Embryonic facial prominence (tissue), 1 donor: ENCODE data around the gene BAG5.
"Not testable (repeated sequence)": the region's sequence is repeated elsewhere in the genome, so short reads cannot be mapped to it uniquely, and the experiment has no call there.

ENCODE experiments used
- DNase-seq: peaks from one replicate; pipeline ENCODE4 v3.0.0-alpha.2; 2016; ENCODE audit errors: extremely low spot score

The BAG5 gene

GRCh38 chr14:103534576-103535061 is 27.8 kb downstream of the BAG5 start:
- no peak for DNase-seq

GRCh38 chr14:103533999-103534575 is 28.4 kb downstream of the BAG5 start:
- no peak for DNase-seq

DNA sequence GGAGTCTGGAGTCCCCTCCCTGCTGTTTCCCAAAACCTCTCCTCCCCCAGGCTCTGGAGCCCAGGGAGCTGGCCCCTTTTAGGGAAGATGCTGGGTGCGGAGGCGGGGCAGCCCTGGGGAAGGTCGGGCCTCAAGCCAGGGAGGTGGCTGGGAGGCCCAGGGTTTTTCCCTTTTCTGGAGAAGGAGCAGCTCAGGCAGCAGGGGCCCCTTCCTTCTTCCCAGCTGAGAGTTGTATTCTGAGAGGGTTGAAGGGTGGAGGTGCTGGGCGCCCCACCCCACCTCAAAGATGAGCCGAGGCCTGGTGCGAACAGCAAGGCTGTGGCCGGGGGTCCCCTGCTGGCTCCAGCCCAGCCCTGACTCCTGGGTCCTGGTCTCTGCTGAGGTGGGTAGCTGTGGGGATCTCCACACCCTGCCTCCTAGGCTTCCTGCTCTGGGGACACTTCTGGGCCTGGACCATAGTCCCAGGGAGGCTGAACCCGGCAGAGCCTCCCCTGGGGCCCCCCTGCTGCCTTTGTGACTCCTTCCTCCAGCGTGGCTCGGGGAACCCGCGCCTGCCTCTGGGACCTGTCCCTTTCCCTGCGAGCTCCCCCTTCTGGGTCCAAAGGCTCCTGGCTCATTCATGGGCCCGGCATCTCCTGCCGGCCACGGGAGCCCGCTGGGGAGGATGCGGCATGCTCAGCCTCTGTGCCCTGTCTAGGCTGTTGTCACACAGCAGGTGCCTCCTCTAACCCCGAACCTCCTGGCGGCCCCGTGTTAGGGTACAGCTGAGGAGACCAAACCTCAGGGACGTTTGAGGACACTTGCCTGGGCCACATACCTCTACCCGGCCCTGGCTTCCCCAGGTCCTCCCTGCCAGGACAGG is 29.1 kb downstream of the BAG5 start:
- no peak for DNase-seq

DNA sequence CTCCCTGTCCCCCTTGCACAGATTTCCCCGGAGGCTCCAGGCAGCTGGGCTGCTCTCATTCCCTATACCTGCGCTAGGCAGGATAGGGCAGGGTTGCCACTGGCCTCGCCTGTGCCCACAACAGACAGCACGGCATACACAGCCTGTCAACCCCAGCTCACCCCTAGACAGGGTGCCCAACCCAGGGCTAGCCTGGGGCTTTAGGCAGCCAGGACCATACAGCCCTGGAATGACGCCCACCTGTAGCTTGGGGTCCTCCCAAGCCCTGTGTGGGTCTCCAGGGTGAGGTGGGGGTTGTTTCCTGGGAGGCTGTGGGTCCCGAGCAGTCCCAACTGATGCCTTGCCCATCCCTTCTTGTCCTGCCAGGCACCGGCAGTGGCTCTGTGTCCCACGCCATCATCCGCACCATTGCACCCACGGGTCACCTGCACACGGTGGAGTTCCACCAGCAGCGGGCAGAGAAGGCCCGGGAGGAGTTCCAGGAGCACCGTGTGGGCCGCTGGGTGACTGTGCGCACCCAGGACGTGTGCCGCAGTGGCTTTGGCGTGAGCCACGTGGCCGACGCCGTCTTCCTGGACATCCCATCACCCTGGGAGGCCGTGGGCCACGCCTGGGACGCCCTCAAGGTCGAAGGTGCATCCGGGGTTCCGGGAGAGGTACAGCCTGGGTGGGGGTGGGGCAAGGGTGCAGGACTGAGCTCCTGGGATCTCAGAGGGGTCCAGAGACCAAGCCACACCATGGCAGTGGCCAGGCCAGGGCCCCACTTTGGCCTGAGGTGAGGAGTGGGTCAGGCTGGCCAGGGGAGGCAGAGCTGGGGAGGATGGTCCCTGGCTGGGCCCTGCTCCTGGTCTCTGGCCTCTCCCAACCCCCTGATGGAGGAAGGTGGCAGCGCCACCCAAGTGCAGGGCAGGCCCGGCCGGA is 30.0 kb downstream of the BAG5 start:
- no peak for DNase-seq

GRCh38 chr14:103531421-103532215 is 30.8 kb downstream of the BAG5 start:
- no peak for DNase-seq

DNA sequence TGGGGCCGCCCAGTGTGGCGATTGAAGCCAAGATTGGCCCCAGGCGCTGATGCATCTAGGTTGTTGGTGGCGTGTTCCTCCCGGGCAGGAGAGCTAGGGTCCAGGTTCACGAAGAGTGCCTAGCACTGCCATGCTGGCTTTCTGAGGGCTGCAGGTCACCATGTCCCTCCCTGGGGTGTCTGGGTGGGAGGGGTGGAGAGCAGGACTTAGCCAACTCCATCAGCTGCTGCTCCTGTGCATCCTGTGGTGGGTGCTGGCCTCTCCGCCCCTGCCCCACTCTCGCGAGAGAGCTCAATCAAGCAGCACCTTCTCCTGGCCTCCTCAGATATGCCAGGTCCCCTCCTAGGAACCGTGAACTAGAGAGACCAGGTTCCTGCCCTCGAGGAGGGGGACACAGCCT is 31.6 kb downstream of the BAG5 start:
- no peak for DNase-seq

- DNase-seq = no peak
Observed at GRCh38 chr14:103530390-103530789, 32.1 kb downstream of the BAG5 start.

GRCh38 chr14:103529383-103530365 is 32.8 kb downstream of the BAG5 start:
- DNase-seq = no peak

DNA sequence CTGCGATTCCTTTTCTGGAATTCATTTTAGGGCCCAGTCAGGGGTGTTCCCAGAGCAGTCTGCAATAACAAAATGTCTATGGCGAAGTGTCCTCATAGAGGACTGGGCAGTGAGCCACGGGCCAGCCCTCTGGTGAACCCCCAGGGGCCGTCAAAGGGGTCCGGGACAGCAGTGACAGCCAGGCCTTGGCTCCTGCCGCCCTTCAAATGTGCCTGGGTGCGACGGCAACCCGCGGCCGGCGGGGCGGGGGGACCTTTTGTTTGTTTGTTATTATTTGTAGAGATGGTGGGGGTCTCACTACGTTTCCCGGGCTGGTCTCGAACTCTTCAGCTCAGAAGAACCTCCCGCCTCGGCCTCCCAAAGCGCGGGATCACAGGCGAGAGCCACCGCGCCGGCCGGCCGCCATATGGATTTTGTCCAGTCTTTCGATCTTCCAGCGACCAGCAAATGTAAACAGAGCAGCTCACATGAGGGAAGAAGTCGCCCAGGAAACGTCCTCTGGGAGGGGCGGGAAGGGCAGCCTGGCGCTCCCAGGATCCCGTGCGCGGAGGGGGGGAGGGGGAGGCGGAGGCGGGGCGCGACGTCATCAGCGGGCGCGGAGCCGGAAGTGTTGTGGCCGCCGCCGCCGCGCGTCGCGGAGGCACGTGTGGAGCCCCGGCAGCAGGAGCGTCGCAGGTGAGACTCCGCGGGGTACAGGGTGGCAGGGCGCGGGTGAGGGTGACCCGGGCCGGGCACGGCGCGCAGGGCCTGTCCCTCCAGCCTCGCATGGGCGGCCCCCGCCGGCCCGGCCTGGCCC is 33.7 kb downstream of the BAG5 start, which contains the start of gene TRMT61A:
Gene TRMT61A, plus strand, starts transcription at position 610 of the 796 bp plus-strand sequence. CDS start 783 bp downstream, outside the sequence.
- DNase-seq = peak; percentile 56

- DNase-seq = no peak
Observed at GRCh38 chr14:103528146-103528586, 34.3 kb downstream of the BAG5 start.

DNA sequence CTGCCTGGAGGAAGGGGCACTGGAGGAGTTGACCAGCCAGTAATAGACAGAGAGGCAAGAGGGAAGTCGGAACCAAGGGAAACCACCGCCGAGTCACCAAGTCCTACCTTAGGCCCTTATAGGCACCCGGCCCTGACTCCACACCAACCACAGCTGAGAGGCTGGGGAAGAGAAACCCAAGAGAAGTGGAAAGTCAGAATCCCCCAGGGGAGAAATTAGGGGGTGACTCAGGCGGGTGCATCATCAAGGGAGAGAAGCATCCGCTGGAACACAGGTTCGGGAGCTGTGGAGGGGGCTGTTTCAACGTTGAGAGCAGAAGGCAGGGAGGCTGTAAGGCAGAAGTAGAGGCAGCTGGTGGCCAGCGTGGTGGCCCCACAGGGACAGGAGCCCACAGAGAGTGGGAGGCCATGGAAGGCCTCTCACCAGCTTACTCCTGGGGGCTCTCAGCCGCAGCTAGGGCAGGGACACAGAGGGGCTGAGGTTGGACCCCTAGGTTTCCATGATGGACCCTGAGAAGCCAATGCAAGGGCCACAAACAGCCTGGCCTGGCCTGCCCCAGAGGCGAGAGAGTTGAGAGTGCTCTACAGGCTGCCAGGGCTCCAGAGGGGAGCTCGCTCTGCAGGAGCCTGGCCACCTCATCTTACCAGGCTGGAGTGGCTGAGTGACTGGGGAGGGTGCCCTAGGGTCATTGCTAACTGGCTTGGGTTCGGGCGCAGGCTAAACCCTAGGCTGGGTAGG is 34.9 kb downstream of the BAG5 start:
- DNase-seq = no peak

DNA sequence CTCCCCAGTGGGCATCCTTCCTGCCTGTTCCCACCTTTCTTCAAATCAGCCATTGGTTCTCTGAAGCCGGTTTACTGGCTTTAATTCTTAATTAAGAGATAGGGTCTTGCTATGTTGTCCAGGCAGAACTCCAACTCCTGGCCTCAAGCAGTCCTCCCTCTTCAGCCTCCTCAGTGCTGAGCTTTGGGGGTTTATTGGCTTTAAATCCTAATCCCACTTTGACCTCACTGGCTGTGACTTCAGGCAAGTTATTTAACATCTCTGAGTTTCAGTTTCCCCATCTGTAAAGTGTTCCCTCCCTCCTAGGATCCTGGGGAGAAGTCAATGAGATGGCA is 35.6 kb downstream of the BAG5 start:
- no peak for DNase-seq

DNA sequence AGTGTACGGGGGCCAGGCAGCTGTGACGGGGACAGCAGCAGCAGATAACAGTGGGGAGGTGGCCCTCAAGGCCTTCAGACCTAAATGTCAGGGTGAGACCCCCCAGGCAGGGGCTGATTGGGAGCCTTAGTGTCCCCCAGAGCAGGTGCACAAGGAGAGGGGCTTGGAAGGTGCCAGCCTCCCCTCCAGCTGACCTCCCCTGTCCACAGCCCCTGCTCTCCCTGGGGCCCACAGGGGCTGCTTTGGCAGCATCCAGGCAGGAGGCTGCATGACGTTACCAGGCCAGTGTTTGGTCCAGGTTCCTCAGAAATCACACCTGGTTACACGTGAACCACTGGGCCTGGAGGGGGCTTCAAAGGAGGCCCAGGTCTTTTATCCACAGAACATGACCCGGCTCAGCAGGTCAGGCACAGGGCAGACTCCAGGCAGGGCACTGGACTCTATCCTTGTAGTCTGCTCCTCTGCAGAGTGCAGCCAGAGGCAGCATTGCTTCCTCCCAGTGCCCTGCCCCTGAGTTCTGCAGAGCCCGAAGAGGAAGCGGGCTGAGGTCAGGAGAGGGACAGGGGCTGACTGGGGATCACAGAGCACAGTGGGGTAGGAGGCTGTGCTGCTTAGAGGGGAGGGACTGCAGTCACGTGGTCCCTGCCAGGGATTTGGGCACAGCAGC is 36.1 kb downstream of the BAG5 start:
- DNase-seq = no peak

- DNase-seq = not testable (repeated sequence)
Observed at GRCh38 chr14:103525430-103526246, 36.8 kb downstream of the BAG5 start.

DNA sequence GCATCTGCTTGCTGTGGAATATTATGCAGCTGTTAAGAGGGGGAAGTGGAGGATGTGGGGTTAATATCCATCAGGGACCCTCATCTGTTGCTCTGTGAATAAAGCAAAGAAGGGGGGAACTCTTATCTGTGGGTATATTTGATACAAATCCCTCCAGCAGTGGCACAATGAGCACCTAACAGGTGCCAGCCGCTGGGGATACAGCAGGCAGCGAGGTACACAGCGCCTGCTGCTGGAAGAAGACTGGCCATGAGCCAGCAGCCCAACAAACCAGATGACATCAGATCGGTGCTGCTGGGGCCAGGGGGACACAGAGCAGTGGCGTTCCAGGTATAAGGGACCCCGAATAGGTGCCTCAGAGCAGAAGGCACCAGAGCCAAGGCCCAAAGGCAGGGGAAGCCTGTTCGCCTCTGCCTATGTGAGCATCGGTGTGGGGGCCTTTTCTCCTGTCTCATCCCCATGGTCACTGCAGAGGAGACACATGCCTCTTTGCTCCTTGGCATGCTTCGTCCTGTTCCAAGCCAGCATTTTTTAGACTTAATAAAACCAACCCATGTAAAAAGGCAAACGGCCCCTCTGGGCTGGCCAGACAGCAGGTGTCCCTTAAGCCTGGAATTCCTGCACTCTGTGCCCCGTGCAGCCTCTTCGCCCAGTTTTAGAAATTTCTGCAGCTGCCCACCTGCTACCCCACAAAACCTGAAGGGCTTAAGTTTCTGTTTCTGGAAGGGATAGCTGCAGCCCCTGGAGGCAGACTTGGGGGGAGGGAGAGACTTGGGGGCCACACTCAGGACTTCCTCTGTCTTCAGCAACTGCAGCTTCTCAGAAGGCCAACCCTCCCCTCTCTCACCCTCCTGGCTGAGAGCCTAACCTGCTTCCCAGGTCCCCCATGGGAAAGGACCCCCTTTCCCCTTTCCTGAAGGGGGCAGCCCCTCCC is 38.2 kb downstream of the BAG5 start:
- DNase-seq = no peak

GRCh38 chr14:103523575-103523954 is 38.9 kb downstream of the BAG5 start:
- DNase-seq = no peak
